ENCODE measurements around the gene JUP.

JUP gene

GRCh38 chr17:41735744-41736143, 50.8 kb downstream of the JUP start:
- TF ChIP-seq CTCF (IDR thresholded peaks at IDR 0.05; ENCODE audit: low read depth, low read length), result no peak
- H3K4me3 ChIP-seq (ENCODE audit: low read depth, low read length), result no peak overlapping the region

GRCh38 chr17:41734949-41735313, 51.6 kb downstream of the JUP start:
- TF ChIP-seq CTCF (IDR thresholded peaks at IDR 0.05; ENCODE audit: low read depth, low read length), result no peak
- H3K4me3 ChIP-seq (ENCODE audit: low read depth, low read length), result peak overlapping the region; percentile 13

GRCh38 chr17:41734139-41734948, 52.2 kb downstream of the JUP start, which contains the start of gene HAP1:
Gene HAP1 (minus strand): TSS chr17:41734643. CDS start chr17:41734634, 9 bp downstream.
- no peak for TF ChIP-seq CTCF (IDR thresholded peaks at IDR 0.05; ENCODE audit: low read depth, low read length)
- peak within 1 kb of the TSS; percentile 21 for H3K4me3 ChIP-seq (ENCODE audit: low read depth, low read length)

- H3K4me3 ChIP-seq (ENCODE audit: low read depth, low read length), result no peak overlapping the region
- TF ChIP-seq CTCF (IDR thresholded peaks at IDR 0.05; ENCODE audit: low read depth, low read length), result no peak
These were observed 53.0 kb downstream of the JUP start for GRCh38 chr17:41733348-41734138.

GRCh38 chr17:41731836-41732235, 54.7 kb downstream of the JUP start:
- no peak overlapping the region for H3K4me3 ChIP-seq (ENCODE audit: low read depth, low read length)
- TF ChIP-seq CTCF (IDR thresholded peaks at IDR 0.05; ENCODE audit: low read depth, low read length), result no peak

- no peak for TF ChIP-seq CTCF (IDR thresholded peaks at IDR 0.05; ENCODE audit: low read depth, low read length)
- no peak overlapping the region for H3K4me3 ChIP-seq (ENCODE audit: low read depth, low read length)
These were observed 56.0 kb downstream of the JUP start for GRCh38 chr17:41730479-41730878.

GRCh38 chr17:41728056-41728455, 58.5 kb downstream of the JUP start:
- H3K4me3 ChIP-seq (ENCODE audit: low read depth, low read length), result no peak overlapping the region
- TF ChIP-seq CTCF (IDR thresholded peaks at IDR 0.05; ENCODE audit: low read depth, low read length), result no peak
